Measurements from ENCODE around the gene SRGAP1. TPM values are rescaled to one million over a fixed set of nuclear protein-coding genes. Genes with fewer than 3 reads are reported as not detected.
A peak's percentile ranks its signal among the peaks of the same experiment; 100 is the strongest.

SRGAP1 gene
- total RNA-seq, 4 donors from 2014 or later: 13.1 to 81.5 (median 22.4) TPM

DNA sequence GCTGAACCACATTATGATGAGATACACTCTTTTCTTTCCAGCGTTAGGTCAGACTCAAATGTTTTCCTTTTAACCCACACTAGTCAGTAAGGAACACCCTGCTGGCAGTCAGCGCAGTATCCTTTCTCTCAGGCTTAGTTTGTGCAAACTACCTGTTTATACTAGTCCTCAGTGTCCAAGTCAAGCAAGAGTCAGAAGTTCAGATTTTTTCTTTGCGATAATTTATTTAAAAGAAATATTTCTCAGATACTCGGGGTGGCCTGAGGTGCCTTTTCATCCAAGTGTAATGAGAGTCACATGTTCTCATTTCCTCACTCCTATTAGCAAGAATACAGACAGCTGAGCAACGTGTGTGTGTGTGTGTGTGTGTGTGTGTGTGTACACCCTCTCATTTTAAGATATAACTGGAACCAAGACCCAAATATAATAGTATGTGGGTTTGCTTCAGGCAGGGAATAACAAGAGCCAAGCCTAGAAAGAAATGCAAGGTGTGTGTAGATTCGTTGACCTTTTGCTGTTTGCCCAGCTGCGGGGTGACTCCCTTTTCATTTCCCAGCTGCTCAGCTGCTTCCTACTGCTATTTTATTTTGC, 194.9 kb downstream of the SRGAP1 start:
- H3K9me3 ChIP-seq: no peaks in the 10 kb centered on the region
- H3K4me3 ChIP-seq: no peak overlapping the region
- DNase-seq (ENCODE audit: low spot score in 2 of 2): no peak
- TF ChIP-seq, protein P1, sequence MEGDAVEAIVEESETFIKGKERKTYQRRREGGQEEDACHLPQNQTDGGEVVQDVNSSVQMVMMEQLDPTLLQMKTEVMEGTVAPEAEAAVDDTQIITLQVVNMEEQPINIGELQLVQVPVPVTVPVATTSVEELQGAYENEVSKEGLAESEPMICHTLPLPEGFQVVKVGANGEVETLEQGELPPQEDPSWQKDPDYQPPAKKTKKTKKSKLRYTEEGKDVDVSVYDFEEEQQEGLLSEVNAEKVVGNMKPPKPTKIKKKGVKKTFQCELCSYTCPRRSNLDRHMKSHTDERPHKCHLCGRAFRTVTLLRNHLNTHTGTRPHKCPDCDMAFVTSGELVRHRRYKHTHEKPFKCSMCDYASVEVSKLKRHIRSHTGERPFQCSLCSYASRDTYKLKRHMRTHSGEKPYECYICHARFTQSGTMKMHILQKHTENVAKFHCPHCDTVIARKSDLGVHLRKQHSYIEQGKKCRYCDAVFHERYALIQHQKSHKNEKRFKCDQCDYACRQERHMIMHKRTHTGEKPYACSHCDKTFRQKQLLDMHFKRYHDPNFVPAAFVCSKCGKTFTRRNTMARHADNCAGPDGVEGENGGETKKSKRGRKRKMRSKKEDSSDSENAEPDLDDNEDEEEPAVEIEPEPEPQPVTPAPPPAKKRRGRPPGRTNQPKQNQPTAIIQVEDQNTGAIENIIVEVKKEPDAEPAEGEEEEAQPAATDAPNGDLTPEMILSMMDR (IDR thresholded peaks at IDR 0.05): no peak
- TF ChIP-seq EP300 (IDR thresholded peaks at IDR 0.05): no peak
- no peak for TF ChIP-seq POLR2A (IDR thresholded peaks at IDR 0.05)
- H3K4me1 ChIP-seq: peaks cover 0 to 45% (median 6%) of the 10 kb centered on the region in 4 donors
- H3K36me3 ChIP-seq: peaks cover 0 to 9% (median 0%) of the 10 kb centered on the region in 3 donors
- WGBS, 2 donors: 28 to 29% methylated on average over 7 of the region's 7 CpGs
- no peaks in the 10 kb centered on the region for H3K27me3 ChIP-seq
- H3K27ac ChIP-seq: peak overlapping the region in 2 of 4 donors; percentile 49 to 54

DNA sequence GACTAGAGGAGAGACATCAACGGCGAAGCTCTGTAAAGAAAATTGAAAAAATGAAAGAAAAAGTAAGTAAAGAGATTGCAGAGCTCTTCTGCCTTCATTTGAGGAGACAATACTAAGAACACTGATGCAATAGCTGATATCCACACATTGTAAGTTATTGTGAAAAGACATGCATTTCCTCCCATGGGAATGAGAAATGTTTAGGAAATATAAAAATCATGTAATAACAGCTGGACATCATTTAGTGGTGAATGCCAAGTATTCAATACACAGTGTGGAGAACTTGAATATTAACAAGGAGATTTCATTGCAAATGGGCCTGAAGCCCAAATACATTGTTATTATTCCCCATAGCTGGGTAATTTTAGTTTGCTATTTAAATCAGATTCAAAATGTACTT, 198.4 kb downstream of the SRGAP1 start:
- no peaks in the 10 kb centered on the region for H3K27me3 ChIP-seq
- TF ChIP-seq, protein P1 (IDR thresholded peaks at IDR 0.05): no peak
- no peak for TF ChIP-seq EP300 (IDR thresholded peaks at IDR 0.05)
- no peak for TF ChIP-seq POLR2A (IDR thresholded peaks at IDR 0.05)
- no peak overlapping the region for H3K4me3 ChIP-seq
- H3K9me3 ChIP-seq: no peaks in the 10 kb centered on the region
- no peak overlapping the region for H3K27ac ChIP-seq
- H3K4me1 ChIP-seq: peaks cover 0 to 45% (median 6%) of the 10 kb centered on the region in 4 donors
- WGBS, 2 donors: 67% methylated on average over 2 of the region's 2 CpGs
- DNase-seq (ENCODE audit: low spot score in 2 of 2): no peak
- H3K36me3 ChIP-seq: peaks cover 0 to 3% (median 0%) of the 10 kb centered on the region in 3 donors

DNA sequence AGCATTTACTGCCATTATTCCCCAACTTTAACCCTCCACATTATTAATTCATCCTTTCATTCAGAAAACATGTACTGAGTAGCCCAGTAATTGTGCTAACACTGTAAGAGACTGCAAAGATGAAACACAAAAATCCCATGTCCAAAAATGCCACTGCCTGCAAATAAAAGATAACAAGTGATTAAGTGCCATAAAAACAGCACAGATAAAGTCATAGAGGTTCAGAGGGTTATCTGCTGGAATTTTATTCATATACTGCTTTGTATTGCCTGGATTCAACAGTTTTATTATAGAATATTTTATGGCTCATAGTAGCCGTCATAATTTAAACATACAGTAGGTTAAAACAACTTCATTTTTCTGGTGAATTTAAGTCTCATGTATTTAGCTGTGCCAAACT, 199.7 kb downstream of the SRGAP1 start:
- no peak overlapping the region for H3K27ac ChIP-seq
- no peaks in the 10 kb centered on the region for H3K27me3 ChIP-seq
- TF ChIP-seq EP300 (IDR thresholded peaks at IDR 0.05) (no peak), POLR2A (IDR thresholded peaks at IDR 0.05) (no peak)
- TF ChIP-seq, protein P1 (IDR thresholded peaks at IDR 0.05): no peak
- H3K36me3 ChIP-seq: peaks cover 0 to 15% (median 0%) of the 10 kb centered on the region in 3 donors
- WGBS, 2 donors: 44 to 50% methylated on average over 1 of the region's 1 CpG
- H3K4me3 ChIP-seq: no peak overlapping the region
- H3K4me1 ChIP-seq: peaks cover 0 to 34% (median 3%) of the 10 kb centered on the region in 4 donors
- DNase-seq (ENCODE audit: low spot score in 2 of 2): no peak
- no peaks in the 10 kb centered on the region for H3K9me3 ChIP-seq

DNA sequence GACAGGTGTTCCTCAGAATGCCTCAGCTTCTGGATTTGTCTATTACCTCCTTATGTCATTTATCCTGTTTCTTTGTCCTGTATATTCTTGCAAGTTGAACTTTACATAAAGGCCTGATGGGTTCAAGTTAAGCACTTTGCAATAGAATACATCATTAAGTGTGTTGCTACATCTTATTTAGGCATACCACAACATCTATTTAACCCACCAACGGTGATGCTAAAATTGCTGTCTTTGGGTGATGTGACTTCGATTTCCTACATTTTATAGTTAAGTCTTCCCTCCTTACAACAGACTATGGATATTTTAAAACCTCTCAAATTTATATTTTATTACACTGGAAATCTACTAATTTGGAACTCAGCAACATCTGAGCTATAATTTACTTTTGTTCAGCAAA, 206.6 kb downstream of the SRGAP1 start:
- DNase-seq (ENCODE audit: low spot score in 2 of 2): no peak
- H3K27me3 ChIP-seq: no peaks in the 10 kb centered on the region
- 47 to 48% methylated on average over 2 of the region's 2 CpGs for WGBS, 2 donors
- peaks cover 0 to 35% (median 0%) of the 10 kb centered on the region in 3 donors for H3K36me3 ChIP-seq
- no peaks in the 10 kb centered on the region for H3K4me1 ChIP-seq
- no peak overlapping the region for H3K4me3 ChIP-seq
- no peak overlapping the region for H3K27ac ChIP-seq
- TF ChIP-seq EP300 (IDR thresholded peaks at IDR 0.05) (no peak), POLR2A (IDR thresholded peaks at IDR 0.05) (no peak)
- TF ChIP-seq, protein P1 (IDR thresholded peaks at IDR 0.05): no peak
- H3K9me3 ChIP-seq: peaks cover 0 to 9% (median 1%) of the 10 kb centered on the region in 4 donors

DNA sequence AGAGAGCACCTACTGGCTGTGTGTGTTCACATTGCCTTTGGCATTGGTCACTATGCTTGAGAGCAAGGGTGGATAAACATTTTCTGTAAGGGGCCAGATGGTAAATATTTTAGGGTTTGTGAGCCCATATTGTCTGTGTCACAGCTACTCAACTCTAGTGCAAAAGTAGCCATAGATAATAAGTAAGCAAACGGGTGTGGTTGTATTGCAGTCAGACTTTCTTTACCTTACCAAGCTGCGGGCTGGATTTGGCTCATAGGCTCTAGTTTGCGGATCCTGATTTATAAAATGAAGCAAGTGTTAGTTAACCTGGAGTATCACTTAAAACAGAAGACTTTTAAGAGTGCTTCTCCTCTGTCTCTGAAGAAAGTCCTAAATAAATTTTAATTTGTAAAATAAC, 208.6 kb downstream of the SRGAP1 start:
- Histone ChIP-seq H3K36me3 (peaks cover 0 to 29% (median 0%) of the 10 kb centered on the region in 3 donors), H3K27ac (no peak overlapping the region), H3K4me3 (no peak overlapping the region), H3K4me1 (no peaks in the 10 kb centered on the region), H3K9me3 (peaks cover 0 to 9% (median 1%) of the 10 kb centered on the region in 4 donors), H3K27me3 (no peaks in the 10 kb centered on the region)
- WGBS, 2 donors: 96 to 97% methylated on average over 3 of the region's 3 CpGs
- DNase-seq (ENCODE audit: low spot score in 2 of 2): no peak
- TF ChIP-seq, protein P1 (IDR thresholded peaks at IDR 0.05): no peak
- TF ChIP-seq EP300 (IDR thresholded peaks at IDR 0.05): no peak
- no peak for TF ChIP-seq POLR2A (IDR thresholded peaks at IDR 0.05)
